Uterus (tissue), 2 donors: Measurements from ENCODE around the gene LCA5.

Experiments used
- POLR2A ChIP-seq, 2 donors: fragments of 450-650 bp; IDR thresholded peaks; one replicate each; pipeline ENCODE4 v1.6.1; 2016; ENCODE audit warnings: antibody characterized with exemption in 2 of 2, mild to moderate bottlenecking in 1 of 2, moderate library complexity in 1 of 2
- TF ChIP-seq, protein P1 (sequence below), 4 experiments: fragments of 200-600 bp in 2 of 4; fragments of 450-650 bp in 2 of 4; sonication (generic) in 2 of 4; IDR thresholded peaks; one replicate each; pipeline ENCODE4 v1.5.1; 2016 to 2019; ENCODE audit warnings: antibody characterized with exemption in 4 of 4, mild to moderate bottlenecking in 2 of 4, moderate library complexity in 1 of 4

- TF ChIP-seq, protein P1, sequence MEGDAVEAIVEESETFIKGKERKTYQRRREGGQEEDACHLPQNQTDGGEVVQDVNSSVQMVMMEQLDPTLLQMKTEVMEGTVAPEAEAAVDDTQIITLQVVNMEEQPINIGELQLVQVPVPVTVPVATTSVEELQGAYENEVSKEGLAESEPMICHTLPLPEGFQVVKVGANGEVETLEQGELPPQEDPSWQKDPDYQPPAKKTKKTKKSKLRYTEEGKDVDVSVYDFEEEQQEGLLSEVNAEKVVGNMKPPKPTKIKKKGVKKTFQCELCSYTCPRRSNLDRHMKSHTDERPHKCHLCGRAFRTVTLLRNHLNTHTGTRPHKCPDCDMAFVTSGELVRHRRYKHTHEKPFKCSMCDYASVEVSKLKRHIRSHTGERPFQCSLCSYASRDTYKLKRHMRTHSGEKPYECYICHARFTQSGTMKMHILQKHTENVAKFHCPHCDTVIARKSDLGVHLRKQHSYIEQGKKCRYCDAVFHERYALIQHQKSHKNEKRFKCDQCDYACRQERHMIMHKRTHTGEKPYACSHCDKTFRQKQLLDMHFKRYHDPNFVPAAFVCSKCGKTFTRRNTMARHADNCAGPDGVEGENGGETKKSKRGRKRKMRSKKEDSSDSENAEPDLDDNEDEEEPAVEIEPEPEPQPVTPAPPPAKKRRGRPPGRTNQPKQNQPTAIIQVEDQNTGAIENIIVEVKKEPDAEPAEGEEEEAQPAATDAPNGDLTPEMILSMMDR (IDR thresholded peaks at IDR 0.05) = no peak
- no peak for TF ChIP-seq POLR2A (IDR thresholded peaks at IDR 0.05)
Measured at GRCh38 chr6:79438030-79438429, 99.2 kb downstream of the LCA5 start.
